Progenitor cell of endocrine pancreas (in vitro differentiated cells): Measurements from ENCODE around the gene SPRED3. TPM values are rescaled to one million over a fixed set of nuclear protein-coding genes. Genes with fewer than 3 reads are reported as not detected.

Experiments
- DNase-seq: peaks from one replicate; pipeline ENCODE4 v3.0.0; 2021; ENCODE audit warnings: low spot score; ENCODE audit not compliant: unreplicated experiment
- H3K27ac Mint-ChIP-seq: 2 replicates; pipeline ENCODE4 v1.8.0; 2021; ENCODE audit warnings: mild to moderate bottlenecking, moderate library complexity, mixed read lengths
- H3K27me3 Mint-ChIP-seq: 2 replicates; pipeline ENCODE4 v1.8.0; 2021; ENCODE audit warnings: mixed read lengths
- H3K36me3 Mint-ChIP-seq: 2 replicates; pipeline ENCODE4 v1.8.0; 2022; ENCODE audit warnings: mixed read lengths; ENCODE audit not compliant: insufficient read depth
- H3K4me1 Mint-ChIP-seq: 2 replicates; pipeline ENCODE4 v1.8.0; 2021; ENCODE audit warnings: low read depth, mixed read lengths
- H3K4me3 Mint-ChIP-seq: 2 replicates; pipeline ENCODE4 v1.8.0; 2021; ENCODE audit warnings: low read depth, mild to moderate bottlenecking, moderate library complexity, mixed read lengths
- H3K9me3 Mint-ChIP-seq: 2 replicates; pipeline ENCODE4 v1.8.0; 2021; ENCODE audit warnings: low read depth, mixed read lengths
- CTCF ChIP-seq: fragments of 200-600 bp; sonication (generic); IDR thresholded peaks from one replicate; pipeline ENCODE4 v1.5.0; 2021; ENCODE audit warnings: antibody characterized with exemption, mild to moderate bottlenecking; ENCODE audit not compliant: unreplicated experiment
- total RNA-seq: library from RNA; stranded (reverse); gene quantifications from 2 replicates; pipeline ENCODE4 v1.2.1, GENCODE V29; 2021

SPRED3 gene
- total RNA-seq, 1 donor from 2014 or later: 13.0 TPM

- peaks cover 3% of the 10 kb centered on the region for H3K9me3 Mint-ChIP-seq
- peaks cover 2% of the 10 kb centered on the region for H3K4me1 Mint-ChIP-seq
- no peak overlapping the region for H3K4me3 Mint-ChIP-seq
- DNase-seq: no peak
- no peak for TF ChIP-seq CTCF
- peaks cover 34% of the 10 kb centered on the region for H3K27me3 Mint-ChIP-seq
- no peak overlapping the region for H3K27ac Mint-ChIP-seq
- H3K36me3 Mint-ChIP-seq: peaks cover 28% of the 10 kb centered on the region
These were observed 7.1 kb downstream of the SPRED3 start for GRCh38 chr19:38395381-38396114.

- Mint-ChIP-seq H3K27me3 (peaks cover 31% of the 10 kb centered on the region), H3K27ac (no peak overlapping the region), H3K36me3 (peaks cover 13% of the 10 kb centered on the region), H3K9me3 (peaks cover under 1% of the 10 kb centered on the region), H3K4me3 (no peak overlapping the region), H3K4me1 (no peaks in the 10 kb centered on the region)
- no peak for DNase-seq
- TF ChIP-seq CTCF: no peak
These were observed 10.6 kb downstream of the SPRED3 start for GRCh38 chr19:38399081-38399480.

DNA sequence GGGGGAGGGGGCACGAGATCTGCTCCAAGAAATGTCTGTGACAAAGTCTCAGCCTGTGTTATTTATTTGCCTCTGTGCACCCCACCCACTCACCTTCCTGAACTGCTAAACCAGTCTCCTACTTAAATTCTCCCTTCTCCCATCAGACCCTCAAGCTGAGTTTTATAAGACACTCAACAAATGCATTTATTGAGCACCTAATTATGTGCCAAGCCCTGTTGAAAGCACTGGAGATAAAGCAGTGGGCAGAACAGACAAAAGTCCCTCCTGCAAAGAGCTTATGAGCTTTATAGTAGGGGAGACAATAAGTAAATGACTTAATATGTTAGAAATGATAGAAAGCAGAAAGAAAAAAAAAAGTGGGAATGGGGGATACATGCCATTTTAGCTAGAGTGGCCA lies 11.0 kb downstream of the SPRED3 start:
- no peak for DNase-seq
- Mint-ChIP-seq H3K36me3 (peaks cover 11% of the 10 kb centered on the region), H3K27ac (no peak overlapping the region), H3K27me3 (peaks cover 31% of the 10 kb centered on the region), H3K4me1 (no peaks in the 10 kb centered on the region), H3K4me3 (no peak overlapping the region), H3K9me3 (no peaks in the 10 kb centered on the region)
- TF ChIP-seq CTCF: no peak

DNA sequence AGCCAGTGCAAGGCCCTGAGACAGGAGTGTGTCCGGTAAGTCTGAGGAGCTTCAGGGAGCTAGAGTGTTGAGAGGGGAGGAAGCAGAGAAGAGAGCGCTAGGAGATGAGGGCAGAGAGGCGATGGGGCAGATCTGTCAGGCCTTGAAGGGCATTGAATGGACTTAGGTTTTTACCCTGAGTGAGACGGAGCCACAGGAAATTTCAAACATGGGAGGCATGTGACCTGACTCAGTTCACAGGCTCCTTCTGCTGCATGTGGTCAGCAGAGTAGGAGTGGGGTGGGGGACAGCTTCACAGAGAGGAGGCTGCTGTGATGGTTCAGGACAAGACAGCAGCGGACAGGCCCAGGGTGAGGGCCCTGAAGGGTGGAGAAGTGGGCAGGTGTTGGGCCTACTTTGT lies 11.9 kb downstream of the SPRED3 start:
- Mint-ChIP-seq H3K4me3 (no peak overlapping the region), H3K36me3 (peaks cover 6% of the 10 kb centered on the region), H3K9me3 (no peaks in the 10 kb centered on the region), H3K27me3 (peaks cover 31% of the 10 kb centered on the region), H3K27ac (no peak overlapping the region), H3K4me1 (no peaks in the 10 kb centered on the region)
- TF ChIP-seq CTCF: no peak
- no peak for DNase-seq

GRCh38 chr19:38401148-38401547 lies 12.7 kb downstream of the SPRED3 start:
- Mint-ChIP-seq H3K27ac (no peak overlapping the region), H3K27me3 (peaks cover 31% of the 10 kb centered on the region)

More at GRCh38 chr19:38401148-38401547, 12.7 kb downstream of the SPRED3 start:
- no peak for DNase-seq
- Mint-ChIP-seq H3K36me3 (peaks cover 6% of the 10 kb centered on the region), H3K4me3 (no peak overlapping the region), H3K9me3 (no peaks in the 10 kb centered on the region), H3K4me1 (no peaks in the 10 kb centered on the region)
- no peak for TF ChIP-seq CTCF
